Measurements from ENCODE around the gene RNASEH2A. TPM values are rescaled to one million over a fixed set of nuclear protein-coding genes. Genes with fewer than 3 reads are reported as not detected.

The RNASEH2A gene
- total RNA-seq, 1 donor from 2014 or later: 9.9 TPM

- no peak for DNase-seq (ENCODE audit: low spot score)
- Mint-ChIP-seq H3K36me3 (ENCODE audit: low read depth) (peaks cover 2% of the 10 kb centered on the region), H3K9me3 (ENCODE audit: low read depth) (no peaks in the 10 kb centered on the region), H3K27ac (ENCODE audit: unreplicated experiment) (no peak overlapping the region), H3K27me3 (ENCODE audit: low read depth) (peaks cover 7% of the 10 kb centered on the region), H3K4me1 (ENCODE audit: low read depth) (peaks cover 3% of the 10 kb centered on the region), H3K4me3 (ENCODE audit: unreplicated experiment) (peak overlapping the region; percentile 65)
- TF ChIP-seq CTCF (IDR thresholded peaks at IDR 0.05): peak; percentile 100
These were observed 41.1 kb downstream of the RNASEH2A start for GRCh38 chr19:12847159-12848139.

DNA sequence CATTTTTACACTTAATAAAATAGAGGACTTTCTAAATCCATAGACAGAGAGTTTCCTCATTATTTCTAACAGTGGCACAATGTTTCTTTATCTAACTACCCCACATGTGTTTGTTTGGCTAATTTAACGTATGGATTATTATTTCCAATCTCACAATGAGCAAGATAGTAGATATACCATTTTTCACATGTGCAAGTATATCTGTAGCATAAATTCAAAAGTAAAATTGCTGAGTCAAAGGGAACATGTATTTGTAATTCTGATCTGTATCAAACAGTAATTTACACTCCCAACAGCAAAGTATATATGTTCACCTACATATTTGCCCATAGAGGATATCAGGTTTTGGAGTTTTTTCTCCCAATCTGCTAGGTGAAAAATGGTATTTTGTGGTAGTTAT lies 50.3 kb downstream of the RNASEH2A start:
- TF ChIP-seq CTCF (IDR thresholded peaks at IDR 0.05): no peak
- no peaks in the 10 kb centered on the region for H3K27me3 Mint-ChIP-seq (ENCODE audit: low read depth)
- no peak overlapping the region for H3K4me3 Mint-ChIP-seq (ENCODE audit: unreplicated experiment)
- no peak for DNase-seq (ENCODE audit: low spot score)
- no peak overlapping the region for H3K27ac Mint-ChIP-seq (ENCODE audit: unreplicated experiment)
- peaks cover 4% of the 10 kb centered on the region for H3K9me3 Mint-ChIP-seq (ENCODE audit: low read depth)
- H3K4me1 Mint-ChIP-seq (ENCODE audit: low read depth): no peaks in the 10 kb centered on the region
- no peaks in the 10 kb centered on the region for H3K36me3 Mint-ChIP-seq (ENCODE audit: low read depth)

- no peak for TF ChIP-seq CTCF (IDR thresholded peaks at IDR 0.05)
- no peak overlapping the region for H3K27ac Mint-ChIP-seq (ENCODE audit: unreplicated experiment)
- H3K27me3 Mint-ChIP-seq (ENCODE audit: low read depth): peaks cover 2% of the 10 kb centered on the region
- no peaks in the 10 kb centered on the region for H3K36me3 Mint-ChIP-seq (ENCODE audit: low read depth)
- peaks cover 4% of the 10 kb centered on the region for H3K9me3 Mint-ChIP-seq (ENCODE audit: low read depth)
- H3K4me3 Mint-ChIP-seq (ENCODE audit: unreplicated experiment): no peak overlapping the region
- DNase-seq (ENCODE audit: low spot score): no peak
- no peaks in the 10 kb centered on the region for H3K4me1 Mint-ChIP-seq (ENCODE audit: low read depth)
These were observed 51.9 kb downstream of the RNASEH2A start for GRCh38 chr19:12858041-12858928.

DNA sequence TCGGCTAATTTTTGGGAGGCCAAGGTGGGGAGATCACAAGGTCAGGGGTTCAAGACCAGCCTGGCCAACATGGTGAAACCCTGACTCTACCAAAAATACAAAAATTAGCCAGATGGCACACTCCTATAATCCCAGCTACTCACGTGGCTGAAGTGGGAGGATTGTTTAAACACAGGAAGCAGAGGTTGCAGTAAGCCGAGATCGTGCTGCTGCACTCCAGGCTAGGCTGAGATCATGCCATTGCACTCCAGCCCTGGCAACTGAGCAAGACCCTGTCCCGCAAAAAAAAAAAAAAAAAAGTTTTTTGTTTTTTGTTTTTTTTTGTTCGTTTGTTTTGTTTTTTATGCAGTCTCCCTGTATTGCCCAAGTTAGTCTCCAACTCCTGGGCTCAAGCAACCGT lies 53.2 kb downstream of the RNASEH2A start:
- peaks cover 4% of the 10 kb centered on the region for H3K9me3 Mint-ChIP-seq (ENCODE audit: low read depth)
- TF ChIP-seq CTCF (IDR thresholded peaks at IDR 0.05): no peak
- H3K27ac Mint-ChIP-seq (ENCODE audit: unreplicated experiment): no peak overlapping the region
- H3K27me3 Mint-ChIP-seq (ENCODE audit: low read depth): peaks cover 7% of the 10 kb centered on the region
- H3K36me3 Mint-ChIP-seq (ENCODE audit: low read depth): no peaks in the 10 kb centered on the region
- no peaks in the 10 kb centered on the region for H3K4me1 Mint-ChIP-seq (ENCODE audit: low read depth)
- H3K4me3 Mint-ChIP-seq (ENCODE audit: unreplicated experiment): no peak overlapping the region
- no peak for DNase-seq (ENCODE audit: low spot score)

Small RNA genes lying within 50 kb of the gene (microRNA-seq; reads per million reads assigned to microRNA genes)
- gene MIR5684 (ENCODE audit: borderline number of aligned reads) (not detected), gene MIR6794 (ENCODE audit: borderline number of aligned reads) (not detected)

Other genes with a start within 250 kb of the RNASEH2A start
- gene ZNF490, start 195.8 kb upstream of the RNASEH2A start, total RNA-seq: 6.7 to 8.6 TPM (median 7.0 TPM) in 3 replicates
- 15.5 to 26.1 TPM (median 17.9 TPM) in 3 replicates for gene ZNF791, start 195.7 kb upstream of the RNASEH2A start, total RNA-seq
- 86.6 to 104 TPM (median 99.5 TPM) in 3 replicates for gene MAN2B1, start 139.8 kb upstream of the RNASEH2A start, total RNA-seq
- gene WDR83, start 139.8 kb upstream of the RNASEH2A start, total RNA-seq: 9.6 to 13.5 TPM (median 12.7 TPM) in 3 replicates
- 37.8 to 48.8 TPM (median 47.5 TPM) in 3 replicates for gene DHPS, start 124.7 kb upstream of the RNASEH2A start, total RNA-seq
- gene GNG14, start 118.6 kb upstream of the RNASEH2A start, total RNA-seq: not detected in 3 replicates
- gene FBXW9, start 110.0 kb upstream of the RNASEH2A start, total RNA-seq: 5.0 to 11.7 TPM (median 5.2 TPM) in 3 replicates
- 64.5 to 82.7 TPM (median 71.8 TPM) in 3 replicates for gene TNPO2, start 82.7 kb upstream of the RNASEH2A start, total RNA-seq
- gene TRIR, start 71.9 kb upstream of the RNASEH2A start, total RNA-seq: 132 to 145 TPM (median 137 TPM) in 3 replicates
- 44.2 to 57.0 TPM (median 48.8 TPM) in 3 replicates for gene GET3, start 69.1 kb upstream of the RNASEH2A start, total RNA-seq
- not detected in 3 replicates for gene BEST2, start 54.8 kb upstream of the RNASEH2A start, total RNA-seq
- gene HOOK2, start 31.0 kb upstream of the RNASEH2A start, total RNA-seq: 26.8 to 34.0 TPM (median 30.5 TPM) in 3 replicates
- 99.0 to 129 TPM (median 122 TPM) in 3 replicates for gene JUNB, start 15.1 kb upstream of the RNASEH2A start, total RNA-seq
- gene PRDX2, start 4.8 kb upstream of the RNASEH2A start, total RNA-seq: 184 to 211 TPM (median 190 TPM) in 3 replicates
- gene THSD8, start 4.5 kb upstream of the RNASEH2A start, total RNA-seq: 3.6 to 5.4 TPM (median 4.5 TPM) in 3 replicates
- gene RTBDN, start 28.0 kb downstream of the RNASEH2A start, total RNA-seq: not detected in 3 replicates
- gene MAST1, start 31.9 kb downstream of the RNASEH2A start, total RNA-seq: 0.44 to 1.6 TPM (median 0.97 TPM) in 3 replicates
- gene DNASE2, start 74.9 kb downstream of the RNASEH2A start, total RNA-seq: 36.6 to 52.8 TPM (median 50.9 TPM) in 3 replicates
- gene KLF1, start 80.6 kb downstream of the RNASEH2A start, total RNA-seq: not detected in 3 replicates
- gene GCDH, start 84.6 kb downstream of the RNASEH2A start, total RNA-seq: 13.2 to 21.3 TPM (median 14.4 TPM) in 3 replicates
- 0.53 TPM in 1 of 3 replicates, not detected in the others for gene SYCE2, start 112.7 kb downstream of the RNASEH2A start, total RNA-seq
- 46.4 to 53.3 TPM (median 47.4 TPM) in 3 replicates for gene FARSA, start 127.1 kb downstream of the RNASEH2A start, total RNA-seq
- gene CALR, start 132.0 kb downstream of the RNASEH2A start, total RNA-seq: 1,165 to 1,556 TPM (median 1,179 TPM) in 3 replicates
- 71.6 to 94.9 TPM (median 72.4 TPM) in 3 replicates for gene RAD23A, start 139.3 kb downstream of the RNASEH2A start, total RNA-seq
- 28.8 to 31.3 TPM (median 29.1 TPM) in 3 replicates for gene GADD45GIP1, start 150.6 kb downstream of the RNASEH2A start, total RNA-seq
- gene DAND5, start 163.0 kb downstream of the RNASEH2A start, total RNA-seq: 0.36 to 0.57 TPM (median 0.41 TPM) in 3 replicates
- 95.4 to 117 TPM (median 98.9 TPM) in 3 replicates for gene NFIX, start 188.9 kb downstream of the RNASEH2A start, total RNA-seq

All from chondrocyte (in vitro differentiated cells).